WTC11 (cell line): ENCODE results near the gene PHF21B.

Experiments used
- CTCF ChIP-seq: fragments of 200-600 bp; IDR thresholded peaks from 2 replicates; pipeline ENCODE4 v1.8.0; 2022; ENCODE audit warnings: antibody characterized with exemption
- ELF4 ChIP-seq: sonication (generic); formaldehyde crosslinking; IDR thresholded peaks from 2 replicates; pipeline ENCODE4 v1.8.1; 2022; ENCODE audit warnings: low read depth, mild to moderate bottlenecking, moderate library complexity, missing genetic modification reagents
- FOXJ3 ChIP-seq: sonication (generic); formaldehyde crosslinking; IDR thresholded peaks from 2 replicates; pipeline ENCODE4 v1.9.0; 2021; ENCODE audit warnings: missing genetic modification reagents, mild to moderate bottlenecking, borderline replicate concordance
- MAX ChIP-seq: sonication (generic); formaldehyde crosslinking; IDR thresholded peaks from 2 replicates; pipeline ENCODE4 v1.8.0; 2022; ENCODE audit warnings: mild to moderate bottlenecking, missing genetic modification reagents
- SOX15 ChIP-seq: fragments of 250-450 bp; sonication (Bioruptor Pico); IDR thresholded peaks from 2 replicates; pipeline ENCODE4 v1.9.0; 2021; ENCODE audit warnings: mild to moderate bottlenecking
- TEAD4 ChIP-seq: sonication (generic); formaldehyde crosslinking; IDR thresholded peaks from 2 replicates; pipeline ENCODE4 v1.8.0; 2022; ENCODE audit warnings: mild to moderate bottlenecking, missing genetic modification reagents

GRCh38 chr22:44876921-44877320, 132.9 kb downstream of the PHF21B start:
- TF ChIP-seq CTCF, result no peak
- TF ChIP-seq ELF4 (CRISPR knock-in tag), result no peak
- TF ChIP-seq FOXJ3, result no peak
- no peak for TF ChIP-seq MAX (CRISPR knock-in tag)
- TF ChIP-seq SOX15 (CRISPR knock-in tag), result no peak
- TF ChIP-seq TEAD4 (CRISPR knock-in tag), result no peak
